ENCODE measurements around the gene NKRF.

- no peak for TF ChIP-seq EZH2phosphoT487 (IDR thresholded peaks at IDR 0.05; ENCODE audit: borderline replicate concordance)
- TF ChIP-seq CTCF (conservative IDR thresholded peaks at IDR 0.05; ENCODE audit: low read length), result no peak
Observed at GRCh38 chrX:119624951-119625668, 18.9 kb upstream of the NKRF start.
